DMS 273 treated with DMSO at 0.1 percent for 48 hours (cell line): ENCODE measurements around the gene BACE2.

Experiments used
- DNase-seq: peaks from one replicate; lab custom pipeline; 2025; lab: John Stamatoyannopoulos, UW

BACE2 gene

GRCh38 chr21:41167348-41168342 lies at the start of gene BACE2:
TSS of gene BACE2 (plus strand) at chr21:41168160. CDS start at chr21:41168264, 104 bp downstream.
- DNase-seq, result peak; percentile 13

- DNase-seq, result no peak
These were observed 48.1 kb upstream of the BACE2 start for GRCh38 chr21:41119901-41120300.

GRCh38 chr21:41120997-41121396 lies 47.0 kb upstream of the BACE2 start:
- no peak for DNase-seq

DNA sequence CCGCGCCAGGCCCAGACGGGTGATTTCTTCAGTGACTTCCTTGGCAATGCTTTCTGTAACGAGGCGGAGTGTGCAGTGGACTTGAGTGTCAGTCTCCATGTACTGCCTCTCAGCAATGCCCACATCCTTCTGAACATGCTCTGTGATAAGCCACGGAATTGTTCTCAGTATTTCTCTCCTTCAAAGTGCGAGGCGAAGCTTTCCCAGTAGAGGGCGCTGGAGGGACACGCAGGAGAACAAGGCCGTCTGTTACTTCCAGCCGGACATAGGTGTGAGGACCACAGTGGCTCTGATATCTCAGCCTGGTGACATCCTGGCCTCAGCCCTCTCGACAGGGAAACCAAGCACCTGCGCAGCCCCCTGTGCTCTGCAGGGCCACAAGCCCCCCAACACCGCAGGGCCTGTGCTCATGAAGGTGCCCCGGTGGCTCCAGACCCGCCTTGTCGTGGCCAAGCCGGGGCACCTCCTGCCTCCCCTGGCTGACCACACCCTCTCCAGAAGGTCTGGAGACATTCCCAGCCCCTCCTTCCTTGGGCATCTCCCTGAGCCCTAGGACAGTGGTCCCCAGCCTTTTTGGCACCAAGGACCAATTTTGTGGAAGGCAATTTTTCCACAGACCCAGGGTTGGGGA lies 46.1 kb upstream of the BACE2 start:
- DNase-seq, result no peak

- no peak for DNase-seq
These were observed 43.2 kb upstream of the BACE2 start for GRCh38 chr21:41124641-41125201.

DNA sequence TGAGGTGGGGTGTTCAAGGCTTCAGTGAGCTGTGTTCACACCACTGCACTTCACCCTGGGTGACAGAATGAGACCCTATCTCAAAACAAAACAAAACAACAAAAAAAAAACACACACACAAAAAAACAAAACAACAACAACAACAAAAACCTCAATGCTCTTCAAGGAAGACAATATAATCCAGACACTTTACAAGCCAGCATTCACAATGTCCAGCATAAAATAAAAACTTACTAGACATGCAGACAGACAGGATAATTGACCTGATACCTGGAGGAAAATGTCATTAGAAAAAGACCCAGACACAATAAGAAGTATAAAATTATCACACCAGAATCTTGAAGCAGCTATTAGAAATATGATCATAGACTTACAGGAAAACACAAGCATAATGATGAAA lies 39.0 kb upstream of the BACE2 start:
- no peak for DNase-seq

- no peak for DNase-seq
These were observed 37.1 kb upstream of the BACE2 start for GRCh38 chr21:41130883-41131282.

DNA sequence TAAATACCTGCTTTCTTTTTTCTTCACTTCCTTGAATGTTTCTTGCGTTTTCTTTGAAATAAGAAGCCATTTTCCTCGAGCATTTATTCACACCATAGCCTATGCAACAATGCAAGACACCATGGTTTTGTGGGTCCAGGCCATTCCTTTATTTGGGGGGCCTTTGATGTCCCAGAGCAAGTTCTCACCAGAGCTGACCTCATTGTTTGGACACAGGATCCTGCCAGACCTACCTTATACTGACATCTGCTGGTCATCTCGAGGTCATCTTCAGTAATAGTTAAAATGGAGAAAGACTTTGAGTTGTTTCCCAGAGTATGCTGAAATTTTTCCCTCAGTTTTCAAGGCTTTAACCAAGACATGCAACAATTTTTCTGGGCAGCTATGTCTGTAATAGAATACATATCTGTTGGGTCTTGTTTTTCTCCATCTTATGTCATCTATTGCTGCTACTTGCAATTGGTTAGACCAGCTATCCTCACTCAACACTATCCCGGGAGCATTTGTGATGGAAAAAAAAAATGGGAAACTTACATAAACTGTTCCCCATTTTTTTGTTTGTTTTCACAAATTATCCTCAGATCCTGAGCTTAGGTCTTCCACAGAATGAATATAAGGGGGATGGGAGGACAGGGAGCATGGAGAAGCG lies 34.0 kb upstream of the BACE2 start:
- DNase-seq, result no peak

DNA sequence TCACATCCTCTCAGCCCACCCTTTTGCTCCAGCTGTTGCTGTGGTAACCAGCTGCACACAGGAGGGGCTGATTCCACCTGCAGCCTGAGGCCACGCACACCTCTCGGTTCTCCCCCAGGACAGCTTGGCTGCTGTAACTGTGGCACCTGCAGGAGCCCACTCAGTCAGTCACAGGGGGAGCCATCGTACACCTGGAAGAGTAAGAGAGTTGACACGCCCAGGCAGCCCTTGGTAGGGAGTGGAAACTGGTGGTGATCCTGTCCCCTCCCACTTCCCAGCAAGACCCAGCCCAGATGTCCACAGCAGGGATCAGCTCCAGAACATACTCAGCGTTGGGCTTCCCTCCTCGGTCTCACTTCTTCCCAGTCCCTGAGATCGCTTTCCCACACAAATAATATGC lies 32.2 kb upstream of the BACE2 start:
- DNase-seq, result no peak

- DNase-seq, result no peak
These were observed 31.7 kb upstream of the BACE2 start for GRCh38 chr21:41136286-41136685.

DNA sequence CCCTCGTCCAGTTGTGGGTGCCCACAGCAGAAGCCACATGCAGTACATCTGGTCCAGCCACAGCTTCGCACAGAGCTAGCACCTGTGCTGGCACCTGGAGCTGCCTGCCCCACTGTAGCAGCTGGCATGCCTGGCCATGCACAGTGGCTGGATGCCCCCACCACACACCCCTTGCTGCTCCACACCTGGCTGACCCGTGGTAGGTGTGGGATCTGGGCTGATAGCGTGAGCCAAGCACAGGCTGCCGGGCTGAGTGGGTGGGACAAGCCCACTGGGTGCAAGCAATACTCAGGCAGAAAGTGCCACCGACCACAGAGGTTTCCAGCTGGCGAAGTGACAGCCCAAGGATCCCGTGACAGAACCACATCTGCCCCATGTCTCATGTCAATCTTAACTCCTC lies 30.6 kb upstream of the BACE2 start:
- DNase-seq, result no peak

GRCh38 chr21:41137889-41138288 lies 30.1 kb upstream of the BACE2 start:
- DNase-seq, result no peak

DNA sequence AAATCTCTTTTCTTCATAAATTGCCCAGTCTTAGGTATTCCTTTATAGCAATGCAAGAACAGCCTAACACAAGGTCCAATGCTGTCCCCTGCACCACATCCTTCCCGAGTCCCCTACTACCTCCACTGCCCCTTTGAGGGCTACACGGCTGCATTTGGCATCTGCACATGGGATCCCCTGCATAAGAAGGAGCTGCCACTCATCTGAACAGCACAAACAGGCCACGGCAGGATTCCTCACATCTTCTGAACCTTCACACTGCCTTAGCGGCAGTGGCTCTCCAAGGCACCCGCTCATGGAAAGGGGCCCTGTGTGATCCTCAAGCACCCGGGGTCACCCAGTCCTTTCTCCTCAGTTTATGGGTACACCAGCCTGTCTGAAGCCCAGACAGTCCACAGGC lies 29.2 kb upstream of the BACE2 start:
- no peak for DNase-seq

- DNase-seq, result no peak
These were observed 28.7 kb upstream of the BACE2 start for GRCh38 chr21:41139275-41139674.

GRCh38 chr21:41139951-41140350 lies 28.0 kb upstream of the BACE2 start:
- DNase-seq, result no peak

GRCh38 chr21:41141031-41141457 lies 26.9 kb upstream of the BACE2 start:
- DNase-seq, result no peak

- no peak for DNase-seq
These were observed 25.7 kb upstream of the BACE2 start for GRCh38 chr21:41142051-41142795.

- DNase-seq, result no peak
These were observed 24.2 kb upstream of the BACE2 start for GRCh38 chr21:41143596-41144325.

- no peak for DNase-seq
These were observed 20.6 kb upstream of the BACE2 start for GRCh38 chr21:41147096-41147978.

DNA sequence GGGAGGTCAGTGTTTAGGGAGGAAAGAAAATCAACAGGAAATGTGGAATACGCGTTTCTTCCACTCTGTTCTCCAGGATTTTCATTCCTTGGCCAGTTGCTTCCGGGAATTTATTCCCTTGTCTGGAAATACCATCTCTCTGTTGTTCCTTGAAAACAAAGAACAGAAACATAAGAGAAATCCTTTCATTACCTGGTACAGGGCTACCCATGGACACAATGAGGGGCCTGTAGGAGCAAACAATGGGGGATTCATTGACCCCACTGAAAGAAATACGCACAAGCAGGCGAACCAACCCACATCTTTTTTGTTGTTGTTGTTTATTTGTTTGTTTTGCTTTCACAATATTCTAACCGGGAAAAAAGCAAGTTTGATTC lies 20.0 kb upstream of the BACE2 start:
- DNase-seq, result no peak
